ENCODE data around the gene ABR. TPM values are rescaled to one million over a fixed set of nuclear protein-coding genes. Genes with fewer than 3 reads are reported as not detected.

ABR gene
- total RNA-seq, 1 experiment from 2014 or later: 35.4 TPM

GRCh38 chr17:1090465-1091189 is 89.2 kb downstream of the ABR start:
- DNase-seq (no peak), ATAC-seq (no peak)
- Histone ChIP-seq H3F3A (ENCODE audit: low read length, unreplicated experiment) (no peaks in the 10 kb centered on the region), H3K36me3 (ENCODE audit: low read depth, low read length) (no peaks in the 10 kb centered on the region; the same call in 1 of the 2 replicates), H3K9ac (ENCODE audit: low read length) (no peak overlapping the region), H2AFZ (ENCODE audit: low read length) (no peak overlapping the region), H3K79me2 (ENCODE audit: low read length) (no peaks in the 10 kb centered on the region), H3K4me3 (ENCODE audit: low read length) (no peak overlapping the region), H3K27ac (ENCODE audit: low read length) (no peak overlapping the region), H4K20me1 (ENCODE audit: low read length) (no peaks in the 10 kb centered on the region), H3K9me3 (ENCODE audit: low read length) (no peaks in the 10 kb centered on the region), H3K9me2 (replicated peaks; ENCODE audit: low read length) (no peaks in the 10 kb centered on the region), H3K4me1 (ENCODE audit: insufficient read depth, low read length) (peaks cover 9% of the 10 kb centered on the region), H3K4me2 (ENCODE audit: low read length) (no peak overlapping the region), H3K27me3 (ENCODE audit: low read length) (no peaks in the 10 kb centered on the region)
- ChIA-PET POLR2A (ENCODE audit: unreplicated experiment) (no interaction called here), CTCF (no interaction called here)
- TF ChIP-seq CTCF (conservative IDR thresholded peaks at IDR 0.05; ENCODE audit: low read depth, low read length) (no peak), EZH2phosphoT487 (IDR thresholded peaks at IDR 0.05; ENCODE audit: borderline replicate concordance, low read length) (no peak), EZH2 (IDR thresholded peaks at IDR 0.05; ENCODE audit: low read length, unreplicated experiment) (no peak)
- intact Hi-C loops (cut with micrococcal nuclease): no loop called here
- BruUV-seq (replicated peaks): no TSS peak

- Histone ChIP-seq H3K4me2 (ENCODE audit: low read length) (no peak overlapping the region), H4K20me1 (ENCODE audit: low read length) (no peaks in the 10 kb centered on the region), H3K9me2 (replicated peaks; ENCODE audit: low read length) (no peaks in the 10 kb centered on the region), H3K27ac (ENCODE audit: low read length) (no peak overlapping the region), H3K9me3 (ENCODE audit: low read length) (no peaks in the 10 kb centered on the region), H3K9ac (ENCODE audit: low read length) (no peak overlapping the region), H3K27me3 (ENCODE audit: low read length) (no peaks in the 10 kb centered on the region), H3F3A (ENCODE audit: low read length, unreplicated experiment) (no peaks in the 10 kb centered on the region), H3K4me1 (ENCODE audit: insufficient read depth, low read length) (peaks cover 9% of the 10 kb centered on the region), H2AFZ (ENCODE audit: low read length) (no peak overlapping the region), H3K4me3 (ENCODE audit: low read length) (no peak overlapping the region), H3K36me3 (ENCODE audit: low read depth, low read length) (no peaks in the 10 kb centered on the region; the same call in 1 of the 2 replicates), H3K79me2 (ENCODE audit: low read length) (no peaks in the 10 kb centered on the region)
- no TSS peak for BruUV-seq (replicated peaks)
- DNase-seq (no peak), ATAC-seq (no peak)
- POLR2A ChIA-PET (ENCODE audit: unreplicated experiment): no interaction called here
- TF ChIP-seq EZH2 (IDR thresholded peaks at IDR 0.05; ENCODE audit: low read length, unreplicated experiment) (no peak), EZH2phosphoT487 (IDR thresholded peaks at IDR 0.05; ENCODE audit: borderline replicate concordance, low read length) (no peak), CTCF (conservative IDR thresholded peaks at IDR 0.05; ENCODE audit: low read depth, low read length) (no peak)
- intact Hi-C loops (cut with micrococcal nuclease): no loop called here
- CTCF ChIA-PET: no interaction called here
Measured at GRCh38 chr17:1089915-1090314, 89.9 kb downstream of the ABR start.
